ENCODE measurements around the gene SIDT1. TPM values are rescaled to one million over a fixed set of nuclear protein-coding genes. Genes with fewer than 3 reads are reported as not detected.

Gene SIDT1
- total and polyA plus RNA-seq, 11 donors, result 0.28 to 2.6 (median 0.95) TPM

- Histone ChIP-seq H3K36me3 (no peaks in the 10 kb centered on the region), H3K27ac (no peak overlapping the region), H3K4me3 (no peak overlapping the region), H3K27me3 (peaks cover 0 to 23% (median 0%) of the 10 kb centered on the region in 9 donors), H3K9me3 (no peaks in the 10 kb centered on the region), H3K4me1 (no peaks in the 10 kb centered on the region)
- intact Hi-C loops (cut with DNase I), result no loop called here
- TF ChIP-seq POLR2A (IDR thresholded peaks at IDR 0.05), result no peak
- ATAC-seq (no peak), DNase-seq (no peak)
Observed at GRCh38 chr3:113521981-113522380, 10.4 kb upstream of the SIDT1 start.

GRCh38 chr3:113523241-113523640, 9.1 kb upstream of the SIDT1 start:
- WGBS, 4 donors, result 79 to 85% (median 83%) methylated on average over 3 of the region's 3 CpGs
- Histone ChIP-seq H3K4me3 (no peak overlapping the region), H3K27me3 (peaks cover 0 to 17% (median 0%) of the 10 kb centered on the region in 9 donors), H3K9me3 (no peaks in the 10 kb centered on the region), H3K27ac (no peak overlapping the region), H3K36me3 (no peaks in the 10 kb centered on the region), H3K4me1 (no peaks in the 10 kb centered on the region)
- ATAC-seq (no peak), DNase-seq (no peak)
- intact Hi-C loops (cut with DNase I), result no loop called here
- TF ChIP-seq POLR2A (IDR thresholded peaks at IDR 0.05) (no peak), CTCF (IDR thresholded peaks at IDR 0.05) (no peak)

- TF ChIP-seq POLR2A (IDR thresholded peaks at IDR 0.05), result no peak
- no peak for TF ChIP-seq CTCF (IDR thresholded peaks at IDR 0.05)
- peak overlapping the region in 5 of 12 donors; percentile 5 to 75 (median 25) for H3K27ac ChIP-seq
- WGBS, 4 donors, result 0 to 1% (median 0%) methylated on average over 35 to 66 of the region's 66 CpGs
- peaks cover 0 to 21% (median 6%) of the 10 kb centered on the region in 12 donors for H3K4me1 ChIP-seq
- no peaks in the 10 kb centered on the region for H3K36me3 ChIP-seq
- H3K4me3 ChIP-seq, result peak overlapping the region; percentile 45 to 73 (median 56)
- DNase-seq, result peak in 3 of 5 donors; percentile 16 to 63 (median 23)
- intact Hi-C loops (cut with DNase I), result no loop called here
- peak; percentile 26 to 75 (median 63) for ATAC-seq
- H3K27me3 ChIP-seq, result peaks cover 0 to 49% (median 20%) of the 10 kb centered on the region in 9 donors
- H3K9me3 ChIP-seq, result no peaks in the 10 kb centered on the region
Observed at GRCh38 chr3:113532698-113533533, 561 bp downstream of the SIDT1 start.

- H3K27ac ChIP-seq, result peak overlapping the region in 5 of 12 donors; percentile 5 to 75 (median 25)
- peak overlapping the region in 11 of 12 donors; percentile 45 to 73 (median 57) for H3K4me3 ChIP-seq
- H3K36me3 ChIP-seq, result no peaks in the 10 kb centered on the region
- DNase-seq (no peak), ATAC-seq (peak in 2 of 4 donors; percentile 10 to 31)
- peaks cover 0 to 49% (median 20%) of the 10 kb centered on the region in 9 donors for H3K27me3 ChIP-seq
- TF ChIP-seq POLR2A (IDR thresholded peaks at IDR 0.05) (no peak), CTCF (IDR thresholded peaks at IDR 0.05) (no peak)
- no peaks in the 10 kb centered on the region for H3K9me3 ChIP-seq
- intact Hi-C loops (cut with DNase I), result no loop called here
- 9 to 11% (median 10%) methylated on average over 10 of the region's 10 CpGs for WGBS, 4 donors
- peaks cover 0 to 21% (median 6%) of the 10 kb centered on the region in 12 donors for H3K4me1 ChIP-seq
Observed at GRCh38 chr3:113533534-113533892, 1.2 kb downstream of the SIDT1 start.

Measured in heart left ventricle (tissue), 16 donors.